ENCODE measurements around the gene CHAT.

GRCh38 chr10:49600781-49601400 is 12.9 kb upstream of the CHAT start:
- TF ChIP-seq CSDC2 (CRISPR knock-in tag; IDR thresholded peaks at IDR 0.05) (no peak), OSR1 (CRISPR knock-in tag; IDR thresholded peaks at IDR 0.05) (no peak), PPARA (CRISPR knock-in tag; IDR thresholded peaks at IDR 0.05; ENCODE audit: borderline replicate concordance) (no peak), RARB (CRISPR knock-in tag; IDR thresholded peaks at IDR 0.05) (no peak), PATZ1 (CRISPR knock-in tag; IDR thresholded peaks at IDR 0.05; ENCODE audit: borderline replicate concordance) (no peak), ZNF565 (CRISPR knock-in tag; conservative IDR thresholded peaks at IDR 0.05; ENCODE audit: low read depth) (no peak)

Measured in SK-N-SH treated with all-trans-retinoic acid at 6 μM for 48 hours (cell line).